HepG2 (cell line): ENCODE results near the gene CABLES1. TPM values are rescaled to one million over a fixed set of nuclear protein-coding genes. Genes with fewer than 3 reads are reported as not detected.

Experiments used
- ADNP ChIP-seq: sonication (generic); formaldehyde crosslinking; IDR thresholded peaks from 2 replicates; pipeline ENCODE4 v1.4.0; 2020; ENCODE audit warnings: missing genetic modification reagents
- ATM ChIP-seq: fragments of 450-650 bp; IDR thresholded peaks from 2 replicates; pipeline ENCODE4 v1.7.1; 2017; ENCODE audit warnings: mild to moderate bottlenecking, borderline replicate concordance
- CBX5 ChIP-seq: sonication (generic); formaldehyde crosslinking; IDR thresholded peaks from 2 replicates; pipeline ENCODE4 v1.4.0; 2020; ENCODE audit warnings: missing genetic modification reagents, borderline replicate concordance
- FOXC1 ChIP-seq: sonication (generic); formaldehyde crosslinking; IDR thresholded peaks from 2 replicates; pipeline ENCODE4 v1.8.0; 2022; ENCODE audit warnings: mild to moderate bottlenecking, missing genetic modification reagents, borderline replicate concordance
- JUNB ChIP-seq: sonication (generic); formaldehyde crosslinking; IDR thresholded peaks from 2 replicates; pipeline ENCODE4 v1.8.0; 2022; ENCODE audit warnings: missing genetic modification reagents, mild to moderate bottlenecking, borderline replicate concordance
- KDM4B ChIP-seq: sonication (generic); formaldehyde crosslinking; IDR thresholded peaks from 2 replicates; pipeline ENCODE4 v1.4.0; 2020; ENCODE audit warnings: missing genetic modification reagents
- KLF12 ChIP-seq: sonication (generic); formaldehyde crosslinking; IDR thresholded peaks from 2 replicates; pipeline ENCODE4 v1.4.0; 2020; ENCODE audit warnings: missing genetic modification reagents, borderline replicate concordance
- MIER3 ChIP-seq: IDR thresholded peaks from 2 replicates; pipeline ENCODE4 v1.6.1; 2016; ENCODE audit warnings: missing compliant biosample characterization, borderline replicate concordance
- MIXL1 ChIP-seq: IDR thresholded peaks from 2 replicates; pipeline ENCODE4 v1.6.1; 2016
- PPARG ChIP-seq: conservative IDR thresholded peaks from 2 replicates; pipeline ENCODE4 v1.6.1; 2016; ENCODE audit warnings: missing biosample characterization, missing genetic modification reagents
- PTBP1 ChIP-seq: fragments of 200-400 bp; formaldehyde crosslinking; IDR thresholded peaks from 2 replicates; pipeline ENCODE4 v1.6.1; 2018; ENCODE audit warnings: low read length, low read depth; ENCODE audit not compliant: poor library complexity, severe bottlenecking
- RFX3 ChIP-seq: IDR thresholded peaks from 2 replicates; pipeline ENCODE4 v1.6.1; 2016; ENCODE audit warnings: missing biosample characterization, missing genetic modification reagents
- SMARCC2 ChIP-seq: fragments of 450-650 bp; IDR thresholded peaks from 2 replicates; pipeline ENCODE4 v1.6.1; 2017; ENCODE audit warnings: antibody characterized with exemption, mild to moderate bottlenecking
- SNAI1 ChIP-seq: sonication (generic); formaldehyde crosslinking; IDR thresholded peaks from 2 replicates; pipeline ENCODE4 v1.5.0; 2020; ENCODE audit warnings: mild to moderate bottlenecking, missing genetic modification reagents, borderline replicate concordance
- SOX13 ChIP-seq, 3 experiments: fragments of 450-650 bp in 1 of 3; sonication (generic) in 1 of 3; formaldehyde crosslinking in 1 of 3; IDR thresholded peaks in 2 of 3; conservative IDR thresholded peaks in 1 of 3; 2 replicates each; pipeline versions ENCODE4 v1.5.0 to v1.6.1; 2016 to 2020; ENCODE audit warnings: antibody characterized with exemption in 1 of 3, mild to moderate bottlenecking in 1 of 3, missing compliant biosample characterization in 1 of 3, missing genetic modification reagents in 1 of 3, moderate library complexity in 1 of 3
- ZNF317 ChIP-seq: sonication (generic); formaldehyde crosslinking; IDR thresholded peaks from 2 replicates; pipeline ENCODE4 v1.5.0; 2020; ENCODE audit warnings: mild to moderate bottlenecking, missing genetic modification reagents
- ZNF34 ChIP-seq: sonication (generic); formaldehyde crosslinking; IDR thresholded peaks from 2 replicates; pipeline ENCODE4 v1.4.0; 2020; ENCODE audit warnings: mild to moderate bottlenecking, missing genetic modification reagents, borderline replicate concordance
- ZNF354B ChIP-seq: sonication (generic); formaldehyde crosslinking; IDR thresholded peaks from 2 replicates; pipeline ENCODE4 v1.8.0; 2022; ENCODE audit warnings: mild to moderate bottlenecking, missing genetic modification reagents
- ZNF510 ChIP-seq: sonication (generic); formaldehyde crosslinking; IDR thresholded peaks from 2 replicates; pipeline ENCODE4 v1.4.0; 2020; ENCODE audit warnings: low read depth, mild to moderate bottlenecking, missing genetic modification reagents
- ZNF589 ChIP-seq: sonication (generic); formaldehyde crosslinking; conservative IDR thresholded peaks from 2 replicates; pipeline ENCODE4 v1.8.0; 2022; ENCODE audit warnings: mild to moderate bottlenecking, moderate library complexity, missing genetic modification reagents
- ZNF841 ChIP-seq: sonication (generic); formaldehyde crosslinking; IDR thresholded peaks from 2 replicates; pipeline ENCODE4 v1.8.1; 2023; ENCODE audit warnings: missing genetic modification reagents, borderline replicate concordance
- polyA plus RNA-seq, 8 experiments: library from polyadenylated mRNA; depleted of rRNA in 3 of 8; stranded (reverse) in 7 of 8; unstranded in 1 of 8; fragments of >200 nt; fragmentation: Illumina TruSeq in 4 of 8; extraction: Trizol in 4 of 8; gene quantifications; 2 replicates each; pipeline versions ENCODE4 v1.2.1 to v1.2.3, GENCODE V29; 2011 to 2016; ENCODE audit warnings: low read depth in 4 of 8, missing spikeins in 1 of 8, mixed read lengths in 1 of 8; ENCODE audit not compliant: insufficient read depth in 1 of 8
- total RNA-seq, 5 experiments: library from RNA; depleted of rRNA; stranded (reverse); fragments of >200 nt; fragmentation: Illumina TruSeq; extraction: Trizol; gene quantifications; 2 replicates each; pipeline ENCODE4 v1.2.3, GENCODE V29; 2016; ENCODE audit warnings: low read depth in 1 of 5
- TF ChIP-seq, protein P1 (sequence below): sonication (generic); formaldehyde crosslinking; IDR thresholded peaks from 2 replicates; pipeline ENCODE4 v1.5.0; 2020; ENCODE audit warnings: missing genetic modification reagents
- TF ChIP-seq, protein P2 (sequence below): sonication (generic); formaldehyde crosslinking; IDR thresholded peaks from 2 replicates; pipeline ENCODE4 v1.9.0; 2021; ENCODE audit warnings: missing genetic modification reagents, borderline replicate concordance
- TF ChIP-seq, protein P3 (sequence below): sonication (generic); formaldehyde crosslinking; conservative IDR thresholded peaks from 2 replicates; pipeline ENCODE4 v1.4.0; 2020; ENCODE audit warnings: missing genetic modification reagents
- TF ChIP-seq, protein P4 (sequence below): sonication (generic); formaldehyde crosslinking; IDR thresholded peaks from 2 replicates; pipeline ENCODE4 v1.8.1; 2023; ENCODE audit warnings: mild to moderate bottlenecking, moderate library complexity, missing genetic modification reagents

CABLES1 gene
- total and polyA plus RNA-seq, 2 of the 13 experiments (the other 11 are each of a cell fraction or from before 2014, with no cell fraction given) = 14.7 to 25.8 TPM

DNA sequence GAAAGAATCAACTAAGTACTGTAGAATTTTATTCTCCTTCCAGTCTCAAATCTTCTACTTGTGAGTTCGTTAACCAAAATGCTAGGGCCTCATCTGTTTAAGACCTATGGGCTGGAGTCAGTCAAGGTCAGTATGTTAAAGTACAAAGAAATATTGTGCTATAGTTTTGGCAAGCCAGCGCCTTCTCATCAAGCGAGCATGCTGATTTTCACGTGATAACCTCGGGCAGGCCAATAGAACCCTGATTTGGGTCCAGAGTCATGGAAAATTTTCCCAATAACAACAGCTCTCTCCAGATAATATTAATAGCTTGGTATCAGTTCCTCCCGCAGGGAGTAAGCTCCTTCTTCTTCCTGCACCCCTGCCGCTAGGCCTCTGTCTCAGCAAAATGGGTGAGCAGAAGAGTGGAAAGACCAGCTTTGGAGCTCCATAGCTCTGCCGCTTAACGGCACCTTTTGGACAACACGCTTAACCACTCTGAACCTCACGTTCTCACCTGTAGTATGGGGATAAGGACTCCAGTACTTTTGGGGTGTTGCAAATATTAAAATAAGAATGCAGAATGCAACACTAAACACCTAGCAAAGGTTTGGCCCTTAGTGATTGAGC, 11.7 kb downstream of the CABLES1 start (continued):
- TF ChIP-seq, protein P1, sequence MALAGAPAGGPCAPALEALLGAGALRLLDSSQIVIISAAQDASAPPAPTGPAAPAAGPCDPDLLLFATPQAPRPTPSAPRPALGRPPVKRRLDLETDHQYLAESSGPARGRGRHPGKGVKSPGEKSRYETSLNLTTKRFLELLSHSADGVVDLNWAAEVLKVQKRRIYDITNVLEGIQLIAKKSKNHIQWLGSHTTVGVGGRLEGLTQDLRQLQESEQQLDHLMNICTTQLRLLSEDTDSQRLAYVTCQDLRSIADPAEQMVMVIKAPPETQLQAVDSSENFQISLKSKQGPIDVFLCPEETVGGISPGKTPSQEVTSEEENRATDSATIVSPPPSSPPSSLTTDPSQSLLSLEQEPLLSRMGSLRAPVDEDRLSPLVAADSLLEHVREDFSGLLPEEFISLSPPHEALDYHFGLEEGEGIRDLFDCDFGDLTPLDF = no peak
- TF ChIP-seq FOXC1 (CRISPR knock-in tag) (no peak), ADNP (no peak), KDM4B (CRISPR knock-in tag) (no peak), PPARG (CRISPR knock-in tag) (peak; percentile 53), RFX3 (CRISPR knock-in tag) (no peak), ATM (no peak), SNAI1 (CRISPR knock-in tag) (no peak), ZNF354B (CRISPR knock-in tag) (no peak), CBX5 (CRISPR knock-in tag) (no peak), ZNF841 (CRISPR knock-in tag) (no peak), ZNF510 (CRISPR knock-in tag) (no peak), ZNF589 (CRISPR knock-in tag) (no peak), ZNF34 (CRISPR knock-in tag) (no peak), MIXL1 (CRISPR knock-in tag) (no peak), SOX13 (IDR thresholded peaks at IDR 0.05) (no peak), SOX13 (CRISPR knock-in tag; conservative IDR thresholded peaks at IDR 0.05 in 1 of 2, IDR thresholded peaks at IDR 0.05 in 1 of 2) (peak in 1 of 2 experiments; percentile 67; a peak in 2 of 4 replicates), ZNF317 (CRISPR knock-in tag) (no peak), KLF12 (no peak), PTBP1 (no peak), SMARCC2 (no peak), MIER3 (CRISPR knock-in tag) (no peak), JUNB (CRISPR knock-in tag) (no peak)
- TF ChIP-seq, protein P2, sequence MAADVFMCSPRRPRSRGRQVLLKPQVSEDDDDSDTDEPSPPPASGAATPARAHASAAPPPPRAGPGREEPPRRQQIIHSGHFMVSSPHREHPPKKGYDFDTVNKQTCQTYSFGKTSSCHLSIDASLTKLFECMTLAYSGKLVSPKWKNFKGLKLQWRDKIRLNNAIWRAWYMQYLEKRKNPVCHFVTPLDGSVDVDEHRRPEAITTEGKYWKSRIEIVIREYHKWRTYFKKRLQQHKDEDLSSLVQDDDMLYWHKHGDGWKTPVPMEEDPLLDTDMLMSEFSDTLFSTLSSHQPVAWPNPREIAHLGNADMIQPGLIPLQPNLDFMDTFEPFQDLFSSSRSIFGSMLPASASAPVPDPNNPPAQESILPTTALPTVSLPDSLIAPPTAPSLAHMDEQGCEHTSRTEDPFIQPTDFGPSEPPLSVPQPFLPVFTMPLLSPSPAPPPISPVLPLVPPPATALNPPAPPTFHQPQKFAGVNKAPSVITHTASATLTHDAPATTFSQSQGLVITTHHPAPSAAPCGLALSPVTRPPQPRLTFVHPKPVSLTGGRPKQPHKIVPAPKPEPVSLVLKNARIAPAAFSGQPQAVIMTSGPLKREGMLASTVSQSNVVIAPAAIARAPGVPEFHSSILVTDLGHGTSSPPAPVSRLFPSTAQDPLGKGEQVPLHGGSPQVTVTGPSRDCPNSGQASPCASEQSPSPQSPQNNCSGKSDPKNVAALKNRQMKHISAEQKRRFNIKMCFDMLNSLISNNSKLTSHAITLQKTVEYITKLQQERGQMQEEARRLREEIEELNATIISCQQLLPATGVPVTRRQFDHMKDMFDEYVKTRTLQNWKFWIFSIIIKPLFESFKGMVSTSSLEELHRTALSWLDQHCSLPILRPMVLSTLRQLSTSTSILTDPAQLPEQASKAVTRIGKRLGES = 0 out of 2 replicates have a peak, but pooled peaks have one; percentile 30
- TF ChIP-seq, protein P3, sequence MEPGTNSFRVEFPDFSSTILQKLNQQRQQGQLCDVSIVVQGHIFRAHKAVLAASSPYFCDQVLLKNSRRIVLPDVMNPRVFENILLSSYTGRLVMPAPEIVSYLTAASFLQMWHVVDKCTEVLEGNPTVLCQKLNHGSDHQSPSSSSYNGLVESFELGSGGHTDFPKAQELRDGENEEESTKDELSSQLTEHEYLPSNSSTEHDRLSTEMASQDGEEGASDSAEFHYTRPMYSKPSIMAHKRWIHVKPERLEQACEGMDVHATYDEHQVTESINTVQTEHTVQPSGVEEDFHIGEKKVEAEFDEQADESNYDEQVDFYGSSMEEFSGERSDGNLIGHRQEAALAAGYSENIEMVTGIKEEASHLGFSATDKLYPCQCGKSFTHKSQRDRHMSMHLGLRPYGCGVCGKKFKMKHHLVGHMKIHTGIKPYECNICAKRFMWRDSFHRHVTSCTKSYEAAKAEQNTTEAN = no peak
- TF ChIP-seq, protein P4, sequence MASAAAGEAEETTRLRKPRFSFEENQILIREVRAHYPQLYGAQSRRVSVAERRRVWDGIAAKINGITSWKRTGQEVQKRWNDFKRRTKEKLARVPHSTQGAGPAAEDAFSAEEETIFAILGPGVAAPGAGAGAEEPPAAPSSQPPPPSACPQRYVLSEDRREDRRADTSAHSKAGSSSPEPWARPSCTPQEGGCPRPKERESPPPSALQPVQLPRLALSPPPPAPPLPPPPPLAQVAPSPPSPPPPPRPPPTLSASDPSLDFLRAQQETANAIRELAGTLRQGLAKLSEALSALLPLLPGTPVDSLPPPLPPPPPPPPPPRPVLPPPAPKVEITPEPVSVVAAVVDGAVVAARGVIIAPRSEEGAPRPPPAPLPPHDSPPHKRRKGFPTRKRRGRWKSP (CRISPR knock-in tag) = no peak
